GM19455 (cell line): Measurements from ENCODE around the gene JPH4.

Experiments used
- ATAC-seq: cut with Tn5 transposase; IDR thresholded peaks from one replicate; pipeline ENCODE4 v1.9.1; 2021; ENCODE audit not compliant: unreplicated experiment

The JPH4 gene

DNA sequence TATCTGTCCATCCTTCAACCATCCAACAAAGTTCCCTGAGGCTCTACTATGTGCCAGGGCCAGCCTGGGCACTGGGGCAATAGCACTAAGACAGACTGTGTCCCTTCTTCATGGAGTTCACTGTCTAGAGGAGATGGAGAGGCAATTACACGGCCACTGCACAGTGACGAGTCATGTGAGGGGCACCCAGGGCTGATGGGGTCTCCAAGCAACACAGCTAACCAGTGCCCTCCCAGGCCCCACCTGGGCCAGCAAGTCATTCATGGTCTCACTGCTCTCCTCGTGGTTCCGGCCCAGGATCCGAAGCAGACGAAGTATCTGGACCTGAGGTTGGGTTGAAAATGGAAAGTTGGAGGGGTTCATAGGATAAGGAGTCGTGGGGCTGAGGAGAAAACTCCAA, 13.7 kb downstream of the JPH4 start:
- no peak for ATAC-seq

DNA sequence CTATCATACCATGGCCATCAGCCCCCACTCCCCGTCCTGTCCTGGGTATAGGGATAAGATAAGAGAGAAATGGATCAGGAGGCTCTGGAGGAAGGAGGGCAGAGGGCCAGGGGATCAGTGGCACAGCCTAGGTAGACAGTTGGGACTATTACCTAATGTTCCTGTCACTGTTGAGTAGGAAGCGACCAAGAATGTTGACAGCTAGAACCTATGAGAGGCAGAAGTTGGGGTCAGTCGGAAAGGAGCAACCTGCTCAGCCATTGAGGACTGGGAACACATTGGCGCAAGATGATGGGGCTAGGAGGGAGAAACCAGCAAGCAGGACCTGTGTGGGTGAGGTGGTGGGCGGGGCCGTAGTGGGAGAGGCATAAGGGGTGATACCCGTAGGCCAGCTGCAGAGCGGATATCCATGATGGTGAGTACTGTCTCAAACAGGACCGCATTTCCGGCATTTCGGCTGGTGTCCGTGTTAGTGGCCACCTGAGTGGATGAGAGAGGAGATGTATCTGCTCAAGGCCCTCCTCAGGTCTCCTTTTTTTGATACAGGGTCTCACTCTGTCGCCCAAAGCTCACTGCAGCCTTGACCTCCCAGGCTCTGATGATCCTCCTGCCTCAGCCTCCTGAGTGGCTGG, 14.3 kb downstream of the JPH4 start:
- no peak for ATAC-seq

DNA sequence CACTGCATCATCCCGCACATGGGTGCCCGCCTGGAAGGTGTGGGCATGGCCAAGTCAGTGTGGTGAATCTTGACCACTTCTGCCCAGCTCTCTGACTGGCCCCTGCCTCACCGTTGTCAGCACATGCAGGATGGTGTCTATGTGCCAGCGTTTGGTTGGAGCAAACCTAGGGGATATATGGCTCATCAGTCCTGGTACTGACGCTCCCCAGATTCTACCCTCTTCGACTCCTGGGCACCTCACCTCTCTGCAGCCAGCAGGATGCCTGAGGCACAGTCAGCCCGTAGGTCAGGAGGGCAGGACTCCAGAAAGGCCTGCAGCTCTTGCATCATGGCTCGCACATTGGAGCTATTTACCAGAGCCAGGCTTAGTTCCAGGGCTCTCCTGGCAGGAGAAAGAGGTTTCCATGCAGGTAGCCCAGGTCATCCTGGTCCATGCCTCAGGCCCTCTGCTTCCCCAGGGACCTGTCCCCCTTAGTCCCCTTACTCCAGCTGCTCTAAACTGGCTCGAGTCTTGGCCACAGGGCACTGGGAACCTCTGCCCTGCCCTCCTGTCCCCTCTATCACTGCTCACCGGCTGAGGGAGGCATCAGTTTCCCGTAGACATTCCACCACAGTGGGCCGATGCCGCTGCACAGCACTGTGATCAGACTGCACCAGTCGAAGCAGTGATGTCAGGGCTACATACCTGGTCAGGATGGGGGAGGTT, 15.0 kb downstream of the JPH4 start:
- no peak for ATAC-seq

DNA sequence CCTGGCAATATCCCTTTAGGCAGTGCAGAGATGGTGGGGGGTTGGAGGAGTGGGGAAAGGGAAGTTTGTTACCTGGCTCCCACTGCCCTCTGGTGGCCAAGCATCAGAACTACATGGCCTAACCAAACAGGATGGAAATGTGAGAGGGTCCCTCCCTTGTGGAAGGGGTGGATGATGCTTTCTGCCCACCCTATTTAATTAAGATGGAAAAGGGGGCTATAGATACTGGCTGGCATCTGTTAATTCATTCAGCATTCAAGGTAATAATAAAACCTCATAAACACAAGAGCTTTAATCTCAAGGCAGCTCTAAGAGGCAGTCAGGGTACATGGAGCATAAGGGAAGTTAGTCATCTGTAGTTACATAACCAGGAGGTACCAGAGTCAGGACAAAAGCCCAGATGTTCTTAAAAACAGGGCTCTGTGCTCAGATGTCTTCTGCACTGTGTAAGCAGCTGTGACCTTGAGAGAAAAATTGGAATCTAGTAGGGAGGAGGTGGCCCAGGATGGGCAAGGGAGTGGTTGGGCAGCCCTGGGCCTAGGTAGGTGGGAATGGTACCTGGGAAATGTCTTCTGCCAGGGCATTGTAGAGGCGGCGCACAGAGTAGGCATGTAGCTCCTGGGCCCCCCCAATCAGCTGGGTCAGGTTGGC, 15.6 kb downstream of the JPH4 start:
- no peak for ATAC-seq

DNA sequence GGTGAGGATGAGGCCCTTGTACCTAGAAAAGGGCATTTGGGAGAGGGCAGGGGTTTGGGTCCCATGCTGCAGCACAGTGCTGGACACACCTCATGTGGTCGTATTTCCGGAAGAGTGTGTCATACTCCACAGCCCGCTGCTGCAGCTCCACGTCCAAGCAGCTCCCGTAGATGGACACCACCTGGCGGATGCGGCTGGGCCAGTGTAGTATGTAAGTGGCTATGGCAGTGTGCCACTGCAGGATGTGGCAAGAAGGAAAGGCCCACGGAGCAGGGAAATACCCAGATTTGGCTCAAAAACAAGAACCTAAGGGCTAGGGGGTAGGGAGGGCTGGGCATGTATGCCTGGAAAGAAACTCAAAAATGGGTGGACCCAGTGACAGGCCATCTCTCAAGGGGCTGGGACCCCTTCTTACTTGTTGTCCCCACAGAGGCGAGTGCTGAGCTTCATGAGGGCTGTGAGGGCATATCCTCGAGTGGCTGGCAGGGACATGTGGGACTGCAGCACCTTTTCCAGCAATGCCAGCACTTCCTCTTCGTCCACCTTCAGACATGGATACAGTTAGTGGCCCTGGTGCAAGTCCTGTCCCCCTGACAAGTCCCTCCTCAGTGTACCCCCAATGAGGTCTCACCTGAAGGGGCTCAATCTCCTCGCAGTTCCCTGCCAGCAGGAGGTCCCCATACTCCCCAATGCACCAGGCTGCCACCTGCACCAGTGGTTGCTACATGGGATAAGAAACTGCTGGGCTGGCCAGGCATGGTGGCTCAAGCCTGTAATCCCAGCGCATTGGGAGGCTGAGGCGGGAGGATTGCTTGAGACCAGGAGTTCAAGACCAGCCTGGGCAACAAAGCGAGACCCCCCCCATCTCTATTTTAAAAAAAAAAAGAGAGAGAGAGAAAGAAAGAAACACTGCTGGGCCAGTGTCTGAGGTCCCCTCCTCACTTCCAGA, 16.4 kb downstream of the JPH4 start:
- no peak for ATAC-seq

GRCh38 chr14:23561259-23561658, 17.3 kb downstream of the JPH4 start:
- no peak for ATAC-seq

GRCh38 chr14:23559926-23560520, 18.6 kb downstream of the JPH4 start:
- no peak for ATAC-seq

- no peak for ATAC-seq
Observed at GRCh38 chr14:23559010-23559925, 19.3 kb downstream of the JPH4 start.

DNA sequence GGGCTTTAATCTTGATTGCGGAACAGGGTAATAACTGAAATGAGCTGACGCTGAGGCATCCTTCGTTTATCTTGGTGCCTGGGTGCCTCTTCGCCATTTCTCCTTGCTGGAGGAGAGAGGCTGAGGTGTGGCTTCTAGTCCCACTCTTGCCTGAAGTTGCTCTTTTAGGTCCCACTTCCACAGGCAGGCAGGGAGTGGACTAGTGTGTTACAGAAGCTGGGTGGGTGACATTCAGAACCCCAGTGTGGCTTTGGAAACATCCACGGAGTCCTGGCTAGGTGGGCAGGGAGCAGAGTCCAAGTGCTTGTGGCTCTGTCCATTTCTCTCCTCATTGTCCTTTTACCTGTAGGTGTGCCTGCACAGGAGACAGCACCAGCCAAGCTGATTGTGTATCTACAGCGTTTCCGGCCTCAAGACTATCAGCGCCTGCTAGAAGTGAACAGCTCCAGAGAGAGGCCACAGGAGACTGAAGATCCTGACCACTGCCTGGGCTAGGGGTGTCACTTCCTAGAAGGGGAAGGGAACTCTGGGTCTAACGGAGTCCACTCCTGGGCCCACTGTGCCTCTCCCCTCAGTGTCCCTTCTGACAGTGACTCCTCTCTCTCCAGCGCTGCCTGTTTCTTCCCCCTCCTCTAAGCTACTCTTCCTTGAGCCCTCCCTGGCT, 20.1 kb downstream of the JPH4 start:
- no peak for ATAC-seq

DNA sequence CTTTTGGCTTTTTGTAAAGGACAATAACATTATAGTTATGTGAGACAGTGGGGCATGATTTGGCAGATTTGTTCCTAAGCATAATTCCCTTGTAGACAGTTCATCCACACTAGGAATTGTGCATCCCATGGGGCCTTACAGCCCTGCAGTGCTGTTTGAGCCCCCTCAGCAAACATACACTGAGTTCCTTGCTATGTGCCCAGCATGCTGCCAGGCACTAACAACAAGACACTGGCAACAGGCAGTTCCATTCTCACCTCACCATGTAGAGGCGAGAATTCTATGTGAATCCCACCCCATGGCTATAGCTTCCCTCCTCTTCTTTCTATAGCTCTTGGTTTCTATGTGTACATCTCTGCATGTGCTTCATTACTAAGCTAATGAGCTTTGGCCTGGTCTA, 20.6 kb downstream of the JPH4 start:
- ATAC-seq: no peak

DNA sequence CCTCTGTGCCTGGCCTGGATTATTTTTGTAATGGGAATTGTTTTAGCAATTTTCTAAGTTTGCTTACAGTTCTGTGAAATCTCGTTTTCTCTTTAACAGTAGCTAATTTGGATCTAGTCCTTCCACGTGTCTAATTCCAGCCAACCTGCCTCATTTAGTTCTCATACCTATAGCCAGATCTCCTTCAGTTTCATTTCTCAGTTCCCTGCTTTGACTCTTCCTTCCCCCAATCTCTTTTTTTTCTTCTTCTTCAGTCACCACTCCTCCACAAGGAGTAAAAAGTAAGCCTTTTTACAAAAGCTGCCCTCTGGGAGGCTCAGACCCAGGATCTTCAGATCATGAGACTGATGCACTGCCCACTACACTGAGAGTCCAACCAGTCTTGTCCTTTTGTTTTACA, 21.1 kb downstream of the JPH4 start:
- ATAC-seq: no peak

- no peak for ATAC-seq
Observed at GRCh38 chr14:23556700-23557440, 21.7 kb downstream of the JPH4 start.

DNA sequence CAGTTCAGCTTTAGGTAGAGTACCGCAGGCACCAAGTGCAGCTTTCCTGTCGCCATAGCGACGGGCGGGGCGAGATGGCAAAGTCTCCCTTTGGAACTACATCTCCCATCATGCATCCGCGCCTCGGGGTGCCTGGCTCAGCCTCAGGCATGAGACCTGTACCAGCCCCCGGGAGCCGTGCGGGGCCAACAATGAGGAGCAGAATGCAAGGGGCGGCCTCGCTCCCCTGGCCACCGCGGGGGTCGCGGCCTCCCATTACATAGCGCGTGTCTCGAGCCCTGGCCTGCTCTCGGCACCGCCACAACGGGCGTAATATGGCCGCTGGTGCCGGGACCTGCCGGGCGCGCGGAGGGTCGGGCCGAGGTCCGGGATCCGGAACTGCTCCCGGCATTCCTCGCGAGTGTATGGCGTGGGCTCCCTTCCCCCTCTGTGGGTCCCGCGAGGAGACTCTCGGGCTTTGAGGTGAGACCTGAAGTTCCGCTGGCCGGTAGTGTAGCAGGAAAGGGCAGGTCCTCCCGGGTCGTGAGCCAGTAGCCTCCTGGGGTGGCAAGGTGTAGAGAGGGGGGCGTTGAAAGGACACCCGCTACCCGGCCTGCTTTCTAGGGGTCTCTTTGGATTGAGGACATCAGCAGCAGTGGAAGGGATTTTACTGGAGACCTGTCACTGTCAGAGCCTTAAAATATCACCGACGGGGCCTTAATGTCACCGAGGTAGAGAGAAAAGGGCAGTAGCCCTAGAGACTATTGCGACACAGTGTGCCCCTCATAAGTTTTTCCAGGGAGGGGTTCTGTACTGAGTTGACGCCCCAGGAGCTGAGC, 22.5 kb downstream of the JPH4 start, which contains the start of gene THTPA:
THTPA (plus strand) TSS at position 390 of the 818 bp plus-strand sequence. CDS start 487 bp downstream, outside the sequence.
- ATAC-seq: peak; percentile 79

GRCh38 chr14:23555533-23555881, 23.1 kb downstream of the JPH4 start:
- peak; percentile 10 for ATAC-seq

GRCh38 chr14:23551266-23552028, 27.1 kb downstream of the JPH4 start, which contains the start of gene ZFHX2:
TSS of gene ZFHX2 (minus strand) at chr14:23551765. CDS start at chr14:23535325, 16,440 bp downstream.
- ATAC-seq: peak; percentile 45

DNA sequence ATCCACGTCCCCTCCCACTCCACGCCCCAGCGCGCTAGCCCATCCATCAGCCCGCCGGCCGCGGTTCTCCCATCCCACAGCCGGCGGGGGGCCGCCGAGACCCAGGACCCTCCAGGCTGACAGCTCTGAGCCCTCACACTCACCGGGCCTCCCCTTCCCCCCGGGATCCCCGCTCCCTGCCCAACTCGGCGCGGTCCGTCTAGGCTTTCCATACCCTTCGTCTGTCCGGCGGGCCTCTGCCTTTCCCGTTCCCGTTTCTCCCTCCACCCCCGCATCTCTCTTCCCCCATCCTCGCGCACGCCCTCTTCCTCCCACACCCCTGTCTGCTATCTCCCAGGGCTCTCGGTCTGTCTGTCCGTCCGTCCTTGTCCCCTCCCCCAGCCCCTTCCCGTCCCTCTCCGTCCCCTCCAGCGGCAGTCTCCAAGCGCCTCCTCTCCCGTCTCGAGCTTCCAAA, 27.8 kb downstream of the JPH4 start:
- no peak for ATAC-seq
